Ectodermal cell (in vitro differentiated cells): ENCODE measurements around the gene REXO4.
A peak's percentile ranks its signal among the peaks of the same experiment; 100 is the strongest.

Experiments
- H3K27ac ChIP-seq: 2 replicates; pipeline ENCODE4 v1.7.0; 2013; ENCODE audit warnings: mild to moderate bottlenecking, low read depth, low read length; ENCODE audit not compliant: insufficient read depth, poor library complexity, severe bottlenecking
- H3K27me3 ChIP-seq: 2 replicates; pipeline ENCODE4 v1.7.0; 2013; ENCODE audit warnings: mild to moderate bottlenecking, low read length; ENCODE audit not compliant: insufficient read depth, control insufficient read depth, poor library complexity, severe bottlenecking
- H3K36me3 ChIP-seq: one replicate; pipeline ENCODE4 v1.7.0; 2013; ENCODE audit warnings: low read length; ENCODE audit not compliant: control insufficient read depth, insufficient read depth
- H3K4me1 ChIP-seq: one replicate; pipeline ENCODE4 v1.7.0; 2013; ENCODE audit warnings: low read length; ENCODE audit not compliant: control insufficient read depth, insufficient read depth
- H3K4me3 ChIP-seq: 2 replicates; pipeline ENCODE4 v1.7.0; 2013; ENCODE audit warnings: low read depth, low read length, control low read depth; ENCODE audit not compliant: insufficient read depth
- H3K9me3 ChIP-seq: 2 replicates; pipeline ENCODE4 v1.7.0; 2013; ENCODE audit warnings: mild to moderate bottlenecking, low read length, moderate library complexity; ENCODE audit not compliant: control insufficient read depth
- WGBS, 2 experiments: methylation state at CpG; one replicate each; pipeline ENCODE4 v1.1.7; 2013; ENCODE audit warnings: missing lambda C conversion rate in 2 of 2; 5-methylcytosine and 5-hydroxymethylcytosine counted together

REXO4 gene

DNA sequence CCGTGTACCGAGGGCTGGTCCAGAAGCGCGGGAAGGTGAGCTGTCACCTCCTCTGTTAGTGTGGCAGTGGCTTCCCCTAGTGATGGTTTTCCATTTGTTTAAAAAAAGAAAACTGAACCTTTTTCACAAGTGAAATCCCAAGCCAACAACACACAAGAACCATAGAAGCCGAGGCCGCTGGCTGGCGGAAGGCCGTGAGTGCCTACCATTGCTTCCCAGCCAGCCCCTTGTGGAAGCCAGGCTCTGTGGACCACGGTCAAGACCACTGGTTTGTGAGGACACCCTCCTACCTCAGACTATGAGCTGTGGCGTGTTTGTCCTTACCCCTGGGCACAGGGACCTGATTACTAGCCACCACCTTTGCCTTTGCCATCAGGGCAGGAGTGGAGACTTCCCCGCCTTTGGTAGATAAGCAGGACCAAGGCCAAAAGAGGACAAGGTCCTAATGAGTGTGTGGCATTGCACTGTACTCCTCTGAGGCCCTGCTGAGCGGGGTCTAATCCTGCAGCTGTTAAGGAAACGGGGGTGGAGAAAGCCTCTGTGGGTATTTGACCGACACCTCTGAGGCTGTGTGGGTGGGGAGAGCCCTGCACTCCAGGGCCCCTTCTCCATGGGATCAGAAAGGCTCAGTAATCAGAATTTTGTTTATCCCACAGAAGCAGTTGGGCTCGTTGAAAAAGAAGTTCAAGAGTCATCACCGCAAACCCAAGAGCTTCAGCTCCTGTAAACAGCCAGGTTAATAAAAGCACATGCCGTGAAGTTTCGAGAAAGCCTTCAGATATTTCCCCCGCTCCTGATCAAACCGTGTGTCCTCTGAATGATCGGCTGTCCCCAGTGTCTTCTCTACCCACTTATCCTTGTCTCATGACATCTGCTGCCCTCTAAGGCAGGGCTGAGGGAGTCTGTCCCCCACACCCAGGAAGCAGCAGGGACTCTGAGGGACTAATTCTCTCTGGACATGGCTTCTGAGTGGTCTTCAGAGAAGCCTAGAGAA lies 57.1 kb downstream of the REXO4 start:
- Histone ChIP-seq H3K4me1 (peaks cover 8% of the 10 kb centered on the region), H3K9me3 (no peaks in the 10 kb centered on the region), H3K36me3 (peaks cover 30% of the 10 kb centered on the region), H3K4me3 (no peak overlapping the region), H3K27ac (no peak overlapping the region), H3K27me3 (no peaks in the 10 kb centered on the region)
- WGBS, 2 experiments: 91 to 94% methylated on average over 21 of the region's 21 CpGs

DNA sequence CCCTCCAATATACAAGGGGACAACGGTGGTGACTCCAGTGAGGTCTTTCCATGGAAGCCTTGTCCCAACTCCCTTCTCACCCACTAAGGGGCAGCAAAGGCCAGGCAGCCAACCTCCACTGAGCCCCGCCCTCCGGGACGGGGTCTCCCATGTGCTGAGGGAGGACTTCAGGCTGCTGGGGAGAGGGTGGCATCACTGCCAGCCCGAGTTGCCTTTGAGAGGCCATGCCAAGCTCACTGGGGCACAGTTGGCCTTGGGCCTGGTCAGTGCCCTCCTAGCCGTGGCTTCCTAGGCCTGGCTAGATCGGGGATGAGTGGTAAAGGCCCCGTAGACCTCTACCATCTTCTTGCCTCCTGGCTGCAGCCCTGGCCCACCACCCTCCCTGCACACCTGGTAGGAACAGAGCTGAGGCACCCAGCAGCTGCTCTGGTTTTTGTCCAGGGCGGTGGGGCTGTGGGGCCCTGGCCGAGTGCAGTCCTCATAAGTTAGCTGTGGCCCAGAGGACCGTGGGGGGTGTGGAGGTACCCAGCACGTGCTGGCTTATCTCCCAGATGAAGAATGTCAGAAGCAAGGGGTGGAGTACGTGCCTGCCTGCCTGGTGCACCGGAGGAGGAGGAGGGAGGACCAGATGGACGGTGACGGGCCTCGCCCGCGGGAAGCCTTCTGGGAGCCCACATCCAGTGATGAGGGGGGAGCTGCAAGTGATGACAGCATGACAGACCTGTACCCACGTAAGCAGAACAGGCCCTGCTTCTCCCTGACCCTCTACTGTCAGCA lies 58.2 kb downstream of the REXO4 start:
- no peaks in the 10 kb centered on the region for H3K9me3 ChIP-seq
- H3K27ac ChIP-seq: no peak overlapping the region
- no peaks in the 10 kb centered on the region for H3K27me3 ChIP-seq
- peaks cover 27% of the 10 kb centered on the region for H3K36me3 ChIP-seq
- H3K4me3 ChIP-seq: no peak overlapping the region
- WGBS, 2 experiments: 86 to 89% methylated on average over 20 of the region's 20 CpGs
- peaks cover 8% of the 10 kb centered on the region for H3K4me1 ChIP-seq

GRCh38 chr9:133357656-133358055 lies 60.2 kb downstream of the REXO4 start:
- Histone ChIP-seq H3K4me1 (peaks cover 8% of the 10 kb centered on the region), H3K27me3 (no peaks in the 10 kb centered on the region), H3K36me3 (peaks cover 22% of the 10 kb centered on the region), H3K27ac (no peak overlapping the region), H3K4me3 (peak overlapping the region; percentile 82), H3K9me3 (no peaks in the 10 kb centered on the region)
- WGBS, 2 experiments: 94% methylated on average over 14 of the region's 14 CpGs

GRCh38 chr9:133356391-133357091 lies 61.3 kb downstream of the REXO4 start, which contains the start of the genes SURF1 and SURF2:
TSS of gene SURF1 (minus strand) at chr9:133356487. CDS start at chr9:133356453, 34 bp downstream.
TSS of gene SURF2 (plus strand) at chr9:133356550. CDS start at chr9:133356593, 43 bp downstream.
- no peaks in the 10 kb centered on the region for H3K9me3 ChIP-seq
- peak within 1 kb of the TSS; percentile 82 for H3K4me3 ChIP-seq
- no peaks in the 10 kb centered on the region for H3K27me3 ChIP-seq
- 0 to 1% methylated on average over 78 of the region's 78 CpGs for WGBS, 2 experiments
- H3K4me1 ChIP-seq: peaks cover 8% of the 10 kb centered on the region
- no peak within 1 kb of the TSS for H3K27ac ChIP-seq
- H3K36me3 ChIP-seq: peaks cover 18% of the 10 kb centered on the region
